ENCODE data around the gene BDKRB2. TPM values are rescaled to one million over a fixed set of nuclear protein-coding genes. Genes with fewer than 3 reads are reported as not detected.

Gene BDKRB2
- total RNA-seq, 1 donor from 2014 or later, result 0.49 TPM

- TF ChIP-seq, protein P1, sequence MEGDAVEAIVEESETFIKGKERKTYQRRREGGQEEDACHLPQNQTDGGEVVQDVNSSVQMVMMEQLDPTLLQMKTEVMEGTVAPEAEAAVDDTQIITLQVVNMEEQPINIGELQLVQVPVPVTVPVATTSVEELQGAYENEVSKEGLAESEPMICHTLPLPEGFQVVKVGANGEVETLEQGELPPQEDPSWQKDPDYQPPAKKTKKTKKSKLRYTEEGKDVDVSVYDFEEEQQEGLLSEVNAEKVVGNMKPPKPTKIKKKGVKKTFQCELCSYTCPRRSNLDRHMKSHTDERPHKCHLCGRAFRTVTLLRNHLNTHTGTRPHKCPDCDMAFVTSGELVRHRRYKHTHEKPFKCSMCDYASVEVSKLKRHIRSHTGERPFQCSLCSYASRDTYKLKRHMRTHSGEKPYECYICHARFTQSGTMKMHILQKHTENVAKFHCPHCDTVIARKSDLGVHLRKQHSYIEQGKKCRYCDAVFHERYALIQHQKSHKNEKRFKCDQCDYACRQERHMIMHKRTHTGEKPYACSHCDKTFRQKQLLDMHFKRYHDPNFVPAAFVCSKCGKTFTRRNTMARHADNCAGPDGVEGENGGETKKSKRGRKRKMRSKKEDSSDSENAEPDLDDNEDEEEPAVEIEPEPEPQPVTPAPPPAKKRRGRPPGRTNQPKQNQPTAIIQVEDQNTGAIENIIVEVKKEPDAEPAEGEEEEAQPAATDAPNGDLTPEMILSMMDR (IDR thresholded peaks at IDR 0.05; ENCODE audit: borderline replicate concordance), result no peak
- Histone ChIP-seq H3K36me3 (no peaks in the 10 kb centered on the region), H3K27ac (replicated peaks) (no peak overlapping the region), H3K27me3 (ENCODE audit: low read depth) (peaks cover 68% of the 10 kb centered on the region), H3K4me1 (no peaks in the 10 kb centered on the region), H3K9me3 (replicated peaks) (no peaks in the 10 kb centered on the region), H3K4me3 (no peak overlapping the region)
- intact Hi-C loops (cut with micrococcal nuclease), result no loop called here
- DNase-seq, result no peak
Measured at GRCh38 chr14:96252999-96253539, 48.4 kb downstream of the BDKRB2 start.

GRCh38 chr14:96254687-96255086 lies 50.0 kb downstream of the BDKRB2 start:
- no peak for DNase-seq
- Histone ChIP-seq H3K27me3 (ENCODE audit: low read depth) (peaks cover 62% of the 10 kb centered on the region), H3K4me1 (no peaks in the 10 kb centered on the region), H3K4me3 (no peak overlapping the region), H3K27ac (replicated peaks) (no peak overlapping the region), H3K9me3 (replicated peaks) (peaks cover 7% of the 10 kb centered on the region), H3K36me3 (no peaks in the 10 kb centered on the region)
- intact Hi-C loops (cut with micrococcal nuclease), result no loop called here
- TF ChIP-seq, protein P1 (IDR thresholded peaks at IDR 0.05; ENCODE audit: borderline replicate concordance), result no peak

GRCh38 chr14:96255501-96256366 lies 51.1 kb downstream of the BDKRB2 start, which contains the start of gene BDKRB1:
Gene BDKRB1, plus strand, starts transcription at chr14:96256210. Its CDS starts 7,473 bp downstream, at chr14:96263683.
- intact Hi-C loops (cut with micrococcal nuclease), result no loop called here

GRCh38 chr14:96256407-96256806 lies 51.8 kb downstream of the BDKRB2 start:
- H3K9me3 ChIP-seq (replicated peaks), result peaks cover 15% of the 10 kb centered on the region
- H3K4me3 ChIP-seq, result no peak overlapping the region
- no peak overlapping the region for H3K27ac ChIP-seq (replicated peaks)
- no peaks in the 10 kb centered on the region for H3K36me3 ChIP-seq
- no peaks in the 10 kb centered on the region for H3K4me1 ChIP-seq
- TF ChIP-seq, protein P1 (IDR thresholded peaks at IDR 0.05; ENCODE audit: borderline replicate concordance), result no peak
- no peak for DNase-seq
- intact Hi-C loops (cut with micrococcal nuclease), result no loop called here
- H3K27me3 ChIP-seq (ENCODE audit: low read depth), result peaks cover 60% of the 10 kb centered on the region

More at GRCh38 chr14:96255501-96256366, 51.1 kb downstream of the BDKRB2 start, which contains the start of gene BDKRB1:
- no peaks in the 10 kb centered on the region for H3K36me3 ChIP-seq
- no peaks in the 10 kb centered on the region for H3K4me1 ChIP-seq
- TF ChIP-seq, protein P1 (IDR thresholded peaks at IDR 0.05; ENCODE audit: borderline replicate concordance), result no peak
- H3K27ac ChIP-seq (replicated peaks), result no peak within 1 kb of the TSS
- H3K9me3 ChIP-seq (replicated peaks), result peaks cover 15% of the 10 kb centered on the region
- DNase-seq, result no peak
- no peak within 1 kb of the TSS for H3K4me3 ChIP-seq
- H3K27me3 ChIP-seq (ENCODE audit: low read depth), result peaks cover 56% of the 10 kb centered on the region

GRCh38 chr14:96257056-96257455 lies 52.4 kb downstream of the BDKRB2 start:
- Histone ChIP-seq H3K9me3 (replicated peaks) (peaks cover 15% of the 10 kb centered on the region), H3K4me1 (no peaks in the 10 kb centered on the region), H3K27me3 (ENCODE audit: low read depth) (peaks cover 67% of the 10 kb centered on the region), H3K4me3 (no peak overlapping the region), H3K36me3 (no peaks in the 10 kb centered on the region), H3K27ac (replicated peaks) (no peak overlapping the region)
- intact Hi-C loops (cut with micrococcal nuclease), result no loop called here
- no peak for DNase-seq
- TF ChIP-seq, protein P1 (IDR thresholded peaks at IDR 0.05; ENCODE audit: borderline replicate concordance), result no peak

Data from left ventricle myocardium inferior (tissue), 1 donor.